Naive thymus-derived CD4-positive, alpha-beta T cell (primary cell): ENCODE data around the gene CEACAM19. TPM values are rescaled to one million over a fixed set of nuclear protein-coding genes. Genes with fewer than 3 reads are reported as not detected.
A peak's percentile ranks its signal among the peaks of the same experiment; 100 is the strongest.

Experiments used
- ATAC-seq: fragments of 150-1000 bp; cut with Tn5 transposase; 2 replicates; pipeline ENCODE4 v1.10.0; 2021; ENCODE audit warnings: mild to moderate bottlenecking, moderate library complexity
- CTCF ChIA-PET: fragments of 350-600 bp; sonication (Branson Sonifier 250); formaldehyde crosslinking; loops from one replicate; lab custom pipeline; 2021; ENCODE audit warnings: antibody characterized with exemption; lab: Charles Lee
- POLR2A ChIA-PET: fragments of 350-600 bp; sonication (Branson Sonifier 250); formaldehyde crosslinking; loops from one replicate; lab custom pipeline; 2021; ENCODE audit warnings: antibody characterized with exemption, inconsistent platforms; lab: Charles Lee
- DNase-seq, 9 donors: peaks; one replicate each; pipeline versions ENCODE4 v3.0.0 to v3.0.0-alpha.2; 2020 to 2022; ENCODE audit warnings: mixed read lengths in 1 of 9
- H3K27ac ChIP-seq: one replicate; pipeline ENCODE4 v1.7.0; 2013; ENCODE audit warnings: mild to moderate bottlenecking, low read depth, low read length, moderate library complexity
- H3K27me3 ChIP-seq, 2 donors: one replicate each; pipeline ENCODE4 v1.7.0; 2013; ENCODE audit warnings: low read length in 2 of 2, mild to moderate bottlenecking in 2 of 2, moderate library complexity in 2 of 2; ENCODE audit not compliant: control insufficient read depth in 2 of 2, insufficient read depth in 2 of 2
- H3K36me3 ChIP-seq, 3 experiments: 1 replicate in 2 of 3; 2 replicates in 1 of 3; pipeline ENCODE4 v1.7.0; 2013; ENCODE audit warnings: low read length in 3 of 3, mild to moderate bottlenecking in 3 of 3, moderate library complexity in 1 of 3; ENCODE audit not compliant: insufficient read depth in 3 of 3, control insufficient read depth in 2 of 3
- H3K4me1 ChIP-seq, 2 donors: one replicate each; pipeline ENCODE4 v1.7.0; 2013; ENCODE audit warnings: low read length in 2 of 2, mild to moderate bottlenecking in 2 of 2, moderate library complexity in 1 of 2; ENCODE audit not compliant: control insufficient read depth in 2 of 2, insufficient read depth in 2 of 2
- H3K4me3 ChIP-seq: 2 replicates; pipeline ENCODE4 v1.7.0; 2013; ENCODE audit warnings: mild to moderate bottlenecking, low read length
- H3K9me3 ChIP-seq, 3 experiments: 1 replicate in 2 of 3; 2 replicates in 1 of 3; pipeline ENCODE4 v1.7.0; 2013; ENCODE audit warnings: low read length in 3 of 3; ENCODE audit not compliant: control insufficient read depth in 2 of 3
- H3K27ac Mint-ChIP-seq, 9 donors: one replicate each; pipeline ENCODE4 v1.8.0; 2020 to 2022; ENCODE audit warnings: mixed read lengths in 9 of 9, mild to moderate bottlenecking in 8 of 9, moderate library complexity in 5 of 9, inconsistent platforms in 2 of 9
- H3K27me3 Mint-ChIP-seq, 5 donors: one replicate each; pipeline ENCODE4 v1.8.0; 2021 to 2022; ENCODE audit warnings: mixed read lengths in 5 of 5, mild to moderate bottlenecking in 1 of 5
- H3K36me3 Mint-ChIP-seq, 5 donors: one replicate each; pipeline ENCODE4 v1.8.0; 2020 to 2022; ENCODE audit warnings: mixed read lengths in 5 of 5, mild to moderate bottlenecking in 3 of 5, inconsistent platforms in 1 of 5
- H3K4me1 Mint-ChIP-seq, 7 donors: one replicate each; pipeline ENCODE4 v1.8.0; 2020 to 2022; ENCODE audit warnings: mixed read lengths in 7 of 7, mild to moderate bottlenecking in 3 of 7, inconsistent platforms in 1 of 7
- H3K4me3 Mint-ChIP-seq, 10 donors: one replicate each; pipeline ENCODE4 v1.8.0; 2020 to 2022; ENCODE audit warnings: mild to moderate bottlenecking in 10 of 10, mixed read lengths in 10 of 10, moderate library complexity in 6 of 10, inconsistent platforms in 2 of 10
- H3K9me3 Mint-ChIP-seq, 11 donors: one replicate each; pipeline ENCODE4 v1.8.0; 2020 to 2022; ENCODE audit warnings: mixed read lengths in 11 of 11, mild to moderate bottlenecking in 4 of 11, inconsistent platforms in 1 of 11, moderate library complexity in 1 of 11
- intact Hi-C, 2 donors: fragments of 100-400 bp; cut with micrococcal nuclease; formaldehyde crosslinking; loops; one replicate each; pipeline ENCODE4 v1.15.1; 2023
- polyA plus RNA-seq, 2 donors: library from polyadenylated mRNA; unstranded; fragments of 300-500 nt; fragmentation: Illumina TruSeq; gene quantifications; one replicate each; pipeline ENCODE4 v1.2.3, GENCODE V29; 2021
- total RNA-seq, 6 experiments: library from RNA in 5 of 6; stranded (reverse) in 5 of 6; gene quantifications; 1 replicate in 5 of 6; 2 replicates in 1 of 6; pipeline ENCODE4 v1.2.3 and lab custom pipeline; 2021 to 2026

The CEACAM19 gene
- total and polyA plus RNA-seq, 7 experiments from 2014 or later = 0.63 to 3.4 (median 2.1) TPM; not detected in 2

- CTCF ChIA-PET = interaction anchor here (0.6 to 2.1 kb wide), 2 partner anchors 30 to 58 kb away, joined by 3 to 12 read pairs; no protein-coding TSS in a partner anchor
Observed at GRCh38 chr19:44694184-44694579, 22.9 kb downstream of the CEACAM19 start.

GRCh38 chr19:44696939-44697669 lies 25.8 kb downstream of the CEACAM19 start:
- H3K4me1 Mint-ChIP-seq = peaks cover 9 to 21% (median 14%) of the 10 kb centered on the region in 7 donors
- H3K4me3 ChIP-seq = no peak overlapping the region
- DNase-seq (no peak), ATAC-seq (no peak)
- H3K27ac ChIP-seq = no peak overlapping the region
- H3K36me3 ChIP-seq = no peaks in the 10 kb centered on the region
- H3K27me3 Mint-ChIP-seq = peaks cover 0 to 12% (median 0%) of the 10 kb centered on the region in 5 donors
- ChIA-PET CTCF (interaction anchor here (0.6 kb wide), 1 partner anchor 801 kb away, joined by 3 read pairs; the partner anchor contains the start of gene PPM1N), POLR2A (no interaction called here)
- H3K36me3 Mint-ChIP-seq = peaks cover 0 to 3% (median 0%) of the 10 kb centered on the region in 5 donors
- H3K9me3 ChIP-seq = no peaks in the 10 kb centered on the region
- intact Hi-C loops = no loop called here
- H3K27ac Mint-ChIP-seq = peak overlapping the region in 5 of 9 donors; percentile 4 to 84 (median 13)
- no peak overlapping the region for H3K4me3 Mint-ChIP-seq
- H3K9me3 Mint-ChIP-seq = no peaks in the 10 kb centered on the region
- peaks cover 0 to 10% of the 10 kb centered on the region in 2 donors for H3K4me1 ChIP-seq
- no peaks in the 10 kb centered on the region for H3K27me3 ChIP-seq

More at GRCh38 chr19:44694184-44694579, 22.9 kb downstream of the CEACAM19 start:
- H3K27ac ChIP-seq = no peak overlapping the region
- peak overlapping the region in 3 of 10 donors; percentile 21 to 28 (median 24) for H3K4me3 Mint-ChIP-seq
- intact Hi-C loops = loop anchor here in 1 of 2 donors (5.0 kb wide), 2 partner anchors 42 to 198 kb away; partner anchors contain the start of gene TOMM40
- ATAC-seq = no peak
- H3K9me3 Mint-ChIP-seq = no peaks in the 10 kb centered on the region
- H3K4me3 ChIP-seq = no peak overlapping the region
- H3K36me3 ChIP-seq = no peaks in the 10 kb centered on the region
- H3K36me3 Mint-ChIP-seq = peaks cover 0 to 3% (median 0%) of the 10 kb centered on the region in 5 donors
- peaks cover 0 to 12% (median 0%) of the 10 kb centered on the region in 5 donors for H3K27me3 Mint-ChIP-seq
- H3K27ac Mint-ChIP-seq = peak overlapping the region in 8 of 9 donors; percentile 63 to 91 (median 77)
- peak in 1 of 9 donors; percentile 8 for DNase-seq
- H3K9me3 ChIP-seq = no peaks in the 10 kb centered on the region
- no peaks in the 10 kb centered on the region for H3K27me3 ChIP-seq
- POLR2A ChIA-PET = interaction anchor here (0.6 kb wide), 2 partner anchors 76 to 90 kb away, joined by 3 read pairs; no protein-coding TSS in a partner anchor
- peaks cover 20 to 32% (median 27%) of the 10 kb centered on the region in 7 donors for H3K4me1 Mint-ChIP-seq
- H3K4me1 ChIP-seq = peaks cover 0 to 21% of the 10 kb centered on the region in 2 donors

- no peak overlapping the region for H3K4me3 ChIP-seq
- no peak for ATAC-seq
- H3K27ac Mint-ChIP-seq = no peak overlapping the region
- H3K27me3 ChIP-seq = no peaks in the 10 kb centered on the region
- H3K9me3 Mint-ChIP-seq = no peaks in the 10 kb centered on the region
- intact Hi-C loops = no loop called here
- no peaks in the 10 kb centered on the region for H3K36me3 ChIP-seq
- peaks cover 0 to 3% (median 0%) of the 10 kb centered on the region in 5 donors for H3K36me3 Mint-ChIP-seq
- no peak overlapping the region for H3K4me3 Mint-ChIP-seq
- ChIA-PET CTCF (no interaction called here), POLR2A (no interaction called here)
- H3K9me3 ChIP-seq = no peaks in the 10 kb centered on the region
- peaks cover 0 to 5% of the 10 kb centered on the region in 2 donors for H3K4me1 ChIP-seq
- peaks cover 0 to 12% (median 0%) of the 10 kb centered on the region in 5 donors for H3K27me3 Mint-ChIP-seq
- DNase-seq = no peak
- H3K4me1 Mint-ChIP-seq = peaks cover 3 to 16% (median 9%) of the 10 kb centered on the region in 7 donors
- H3K27ac ChIP-seq = no peak overlapping the region
Observed at GRCh38 chr19:44697670-44698034, 26.4 kb downstream of the CEACAM19 start.

GRCh38 chr19:44698492-44699201 lies 27.4 kb downstream of the CEACAM19 start, which contains the start of gene CEACAM16:
Gene CEACAM16, plus strand, starts transcription at chr19:44699151. Its CDS starts 2,306 bp downstream, at chr19:44701457.
- Histone ChIP-seq H3K36me3 (no peaks in the 10 kb centered on the region), H3K9me3 (no peaks in the 10 kb centered on the region), H3K4me1 (no peaks in the 10 kb centered on the region), H3K27ac (no peak within 1 kb of the TSS), H3K4me3 (no peak within 1 kb of the TSS), H3K27me3 (no peaks in the 10 kb centered on the region)
- ChIA-PET CTCF (no interaction called here), POLR2A (no interaction called here)
- DNase-seq (no peak), ATAC-seq (no peak)
- Mint-ChIP-seq H3K9me3 (no peaks in the 10 kb centered on the region), H3K4me1 (peaks cover 0 to 12% (median 6%) of the 10 kb centered on the region in 7 donors), H3K36me3 (peaks cover 0 to 3% (median 0%) of the 10 kb centered on the region in 5 donors), H3K27me3 (peaks cover 0 to 12% (median 0%) of the 10 kb centered on the region in 5 donors), H3K27ac (no peak within 1 kb of the TSS), H3K4me3 (no peak within 1 kb of the TSS)
- intact Hi-C loops = no loop called here

- CTCF ChIA-PET = no interaction called here
Observed at GRCh38 chr19:44700547-44700946, 29.3 kb downstream of the CEACAM19 start.

GRCh38 chr19:44701228-44701627 lies 29.9 kb downstream of the CEACAM19 start:
- no peak overlapping the region for H3K4me3 Mint-ChIP-seq
- no peaks in the 10 kb centered on the region for H3K36me3 ChIP-seq
- ATAC-seq (no peak), DNase-seq (no peak)
- intact Hi-C loops = no loop called here
- peaks cover 0 to 12% (median 0%) of the 10 kb centered on the region in 5 donors for H3K27me3 Mint-ChIP-seq
- CTCF ChIA-PET = no interaction called here
- no peaks in the 10 kb centered on the region for H3K27me3 ChIP-seq
- POLR2A ChIA-PET = no interaction called here
- H3K27ac Mint-ChIP-seq = no peak overlapping the region
- H3K4me1 ChIP-seq = no peaks in the 10 kb centered on the region
- no peak overlapping the region for H3K4me3 ChIP-seq
- H3K9me3 ChIP-seq = no peaks in the 10 kb centered on the region
- H3K4me1 Mint-ChIP-seq = peaks cover 0 to 5% (median 0%) of the 10 kb centered on the region in 7 donors
- H3K36me3 Mint-ChIP-seq = no peaks in the 10 kb centered on the region
- no peaks in the 10 kb centered on the region for H3K9me3 Mint-ChIP-seq
- no peak overlapping the region for H3K27ac ChIP-seq

More at GRCh38 chr19:44700547-44700946, 29.3 kb downstream of the CEACAM19 start:
- POLR2A ChIA-PET = no interaction called here
- no peaks in the 10 kb centered on the region for H3K9me3 ChIP-seq
- H3K27ac Mint-ChIP-seq = no peak overlapping the region
- H3K4me3 Mint-ChIP-seq = no peak overlapping the region
- H3K4me3 ChIP-seq = no peak overlapping the region
- no peaks in the 10 kb centered on the region for H3K4me1 ChIP-seq
- intact Hi-C loops = no loop called here
- DNase-seq (no peak), ATAC-seq (no peak)
- H3K4me1 Mint-ChIP-seq = peaks cover 0 to 5% (median 0%) of the 10 kb centered on the region in 7 donors
- H3K27me3 ChIP-seq = no peaks in the 10 kb centered on the region
- H3K36me3 Mint-ChIP-seq = no peaks in the 10 kb centered on the region
- peaks cover 0 to 12% (median 0%) of the 10 kb centered on the region in 5 donors for H3K27me3 Mint-ChIP-seq
- H3K27ac ChIP-seq = no peak overlapping the region
- H3K36me3 ChIP-seq = no peaks in the 10 kb centered on the region
- H3K9me3 Mint-ChIP-seq = no peaks in the 10 kb centered on the region
